DND-41 (cell line): ENCODE measurements around the gene IRX1.

Experiments used
- ATAC-seq: fragments of 200-7000 bp; cut with Tn5 transposase; 3 replicates; pipeline ENCODE4 v1.9.1; 2021; ENCODE audit warnings: low read depth; ENCODE audit not compliant: insufficient read depth
- DNase-seq: peaks from one replicate; pipeline ENCODE4 v3.0.0-alpha.2; 2020
- H2AFZ ChIP-seq: 2 replicates; pipeline ENCODE4 v1.6.0; 2012; ENCODE audit warnings: low read depth, low read length
- H3K27ac ChIP-seq: 2 replicates; pipeline ENCODE4 v1.5.1; 2012; ENCODE audit warnings: low read length, inconsistent platforms
- H3K27me3 ChIP-seq: fragments of 200-600 bp; sonication (generic); 2 replicates; pipeline ENCODE4 v1.6.0; 2012; ENCODE audit warnings: low read length, mild to moderate bottlenecking, inconsistent platforms; ENCODE audit not compliant: insufficient read depth, poor library complexity
- H3K36me3 ChIP-seq: 2 replicates; pipeline ENCODE4 v1.5.1; 2012; ENCODE audit warnings: low read length, inconsistent platforms; ENCODE audit not compliant: insufficient read depth
- H3K4me1 ChIP-seq: 2 replicates; pipeline ENCODE4 v1.5.1; 2012; ENCODE audit warnings: mild to moderate bottlenecking, low read length; ENCODE audit not compliant: insufficient read depth
- H3K4me2 ChIP-seq: 2 replicates; pipeline ENCODE4 v1.6.0; 2012; ENCODE audit warnings: mild to moderate bottlenecking, moderate library complexity, low read length, inconsistent platforms; ENCODE audit not compliant: insufficient read depth
- H3K4me3 ChIP-seq, 2 experiments: fragments of 200-600 bp in 1 of 2; shearing (Covaris generic) in 1 of 2; 2 replicates each; pipeline ENCODE4 v1.5.1; 2012 to 2016; ENCODE audit warnings: inconsistent platforms in 2 of 2, low read length in 2 of 2, mild to moderate bottlenecking in 2 of 2, low read depth in 1 of 2, moderate library complexity in 1 of 2
- H3K79me2 ChIP-seq: 2 replicates; pipeline ENCODE4 v1.6.0; 2012; ENCODE audit warnings: low read length, inconsistent platforms; ENCODE audit not compliant: insufficient read depth
- H3K9ac ChIP-seq: 2 replicates; pipeline ENCODE4 v1.6.0; 2012; ENCODE audit warnings: low read depth, mild to moderate bottlenecking, inconsistent platforms, low read length, moderate library complexity
- H3K9me3 ChIP-seq: 2 replicates; pipeline ENCODE4 v1.5.1; 2012; ENCODE audit warnings: low read length, moderate library complexity, mild to moderate bottlenecking, inconsistent platforms; ENCODE audit not compliant: insufficient read depth, severe bottlenecking
- H4K20me1 ChIP-seq: 2 replicates; pipeline ENCODE4 v1.6.0; 2012; ENCODE audit warnings: low read length; ENCODE audit not compliant: insufficient read depth
- EZH2 ChIP-seq: IDR thresholded peaks from 3 replicates; pipeline ENCODE4 v1.6.1; 2012; ENCODE audit warnings: borderline replicate concordance, low read depth, mild to moderate bottlenecking, moderate library complexity, low read length, inconsistent platforms; ENCODE audit not compliant: severe bottlenecking
- TF ChIP-seq, protein P1 (sequence below): IDR thresholded peaks from 2 replicates; pipeline ENCODE4 v1.5.1; 2012; ENCODE audit warnings: borderline replicate concordance, low read length, moderate library complexity, mild to moderate bottlenecking; ENCODE audit not compliant: poor library complexity, severe bottlenecking; ENCODE audit errors: extremely low read depth

The IRX1 gene

DNA sequence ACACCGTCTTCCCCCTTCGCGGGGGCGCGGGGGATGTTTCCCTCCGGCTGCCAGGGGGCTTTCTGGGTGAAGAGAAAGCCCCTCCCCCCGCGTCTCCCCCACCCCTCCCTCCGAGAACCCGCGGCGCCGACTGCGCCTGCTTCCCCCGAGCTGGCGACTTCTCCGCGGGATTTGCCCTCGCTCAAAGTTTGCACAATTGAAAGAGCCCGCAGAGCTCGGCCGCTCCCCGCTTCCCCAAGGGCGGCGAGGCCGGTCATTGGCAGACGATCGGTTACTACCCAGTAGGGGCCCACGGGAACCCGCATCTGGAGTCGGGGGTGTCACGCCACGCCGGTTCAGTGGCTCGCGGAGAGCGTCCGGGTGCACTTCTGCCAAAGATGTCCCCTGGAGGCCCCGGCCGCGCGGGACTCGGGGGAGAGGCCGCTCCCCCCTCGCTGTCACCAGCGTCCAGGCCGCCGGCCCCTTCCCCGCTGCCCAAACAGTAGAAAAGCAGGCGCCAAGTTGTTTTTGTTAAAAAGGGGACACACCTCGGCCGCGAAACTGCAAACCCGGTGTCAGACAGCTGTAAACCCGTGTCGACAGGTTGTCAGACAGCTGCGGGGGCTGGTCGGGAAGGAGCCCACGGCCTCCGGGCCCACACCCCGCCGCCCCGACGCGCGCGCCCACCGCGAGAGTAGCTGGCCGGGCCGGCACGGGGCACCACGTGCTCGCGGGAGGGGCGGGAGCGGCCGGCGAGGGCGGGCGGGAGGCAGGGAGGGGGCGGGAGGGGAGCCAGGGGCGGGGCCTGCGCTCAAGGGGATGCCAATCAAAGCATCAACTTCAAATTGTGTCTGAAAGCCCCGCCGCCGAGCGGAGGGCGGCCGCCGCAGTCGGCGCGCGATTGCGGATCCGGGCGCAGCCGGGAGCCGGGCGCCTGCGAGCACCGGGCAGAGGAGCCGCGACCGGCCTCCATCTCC is at the start of gene IRX1:
TSS of gene IRX1 (plus strand) at position 827 of the 956 bp plus-strand sequence. CDS start 274 bp downstream, outside the sequence.
- no peaks in the 10 kb centered on the region for H3K27me3 ChIP-seq
- H3K9ac ChIP-seq = no peak within 1 kb of the TSS
- DNase-seq = no peak
- H3K36me3 ChIP-seq = no peaks in the 10 kb centered on the region
- H3K9me3 ChIP-seq = peaks cover under 1% of the 10 kb centered on the region
- ATAC-seq = no peak
- TF ChIP-seq EZH2 = no peak
- TF ChIP-seq, protein P1, sequence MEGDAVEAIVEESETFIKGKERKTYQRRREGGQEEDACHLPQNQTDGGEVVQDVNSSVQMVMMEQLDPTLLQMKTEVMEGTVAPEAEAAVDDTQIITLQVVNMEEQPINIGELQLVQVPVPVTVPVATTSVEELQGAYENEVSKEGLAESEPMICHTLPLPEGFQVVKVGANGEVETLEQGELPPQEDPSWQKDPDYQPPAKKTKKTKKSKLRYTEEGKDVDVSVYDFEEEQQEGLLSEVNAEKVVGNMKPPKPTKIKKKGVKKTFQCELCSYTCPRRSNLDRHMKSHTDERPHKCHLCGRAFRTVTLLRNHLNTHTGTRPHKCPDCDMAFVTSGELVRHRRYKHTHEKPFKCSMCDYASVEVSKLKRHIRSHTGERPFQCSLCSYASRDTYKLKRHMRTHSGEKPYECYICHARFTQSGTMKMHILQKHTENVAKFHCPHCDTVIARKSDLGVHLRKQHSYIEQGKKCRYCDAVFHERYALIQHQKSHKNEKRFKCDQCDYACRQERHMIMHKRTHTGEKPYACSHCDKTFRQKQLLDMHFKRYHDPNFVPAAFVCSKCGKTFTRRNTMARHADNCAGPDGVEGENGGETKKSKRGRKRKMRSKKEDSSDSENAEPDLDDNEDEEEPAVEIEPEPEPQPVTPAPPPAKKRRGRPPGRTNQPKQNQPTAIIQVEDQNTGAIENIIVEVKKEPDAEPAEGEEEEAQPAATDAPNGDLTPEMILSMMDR = no peak
- H3K27ac ChIP-seq = no peak within 1 kb of the TSS
- H2AFZ ChIP-seq = no peak within 1 kb of the TSS
- H3K4me1 ChIP-seq = no peaks in the 10 kb centered on the region
- H3K4me3 ChIP-seq = no peak within 1 kb of the TSS
- no peak within 1 kb of the TSS for H3K4me2 ChIP-seq
- H4K20me1 ChIP-seq = no peaks in the 10 kb centered on the region
- H3K79me2 ChIP-seq = no peaks in the 10 kb centered on the region

DNA sequence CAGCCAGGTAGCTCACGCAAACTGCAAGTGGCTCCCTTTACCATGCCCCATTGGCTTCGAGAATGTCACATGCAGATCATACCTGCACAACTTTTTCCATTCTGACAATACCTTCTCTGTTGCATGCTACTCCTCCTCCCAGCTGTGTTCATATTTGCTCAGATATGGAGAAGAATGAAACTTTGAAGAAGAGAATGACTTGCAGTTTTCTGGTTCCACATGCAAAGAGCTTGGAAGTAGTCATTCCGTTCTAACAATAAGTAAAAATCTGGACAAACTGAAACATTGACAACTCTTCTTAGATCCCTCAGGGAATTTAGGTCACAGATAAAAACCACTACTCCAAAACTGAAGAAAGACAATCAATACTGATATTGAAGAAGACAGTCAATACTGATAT is 49.6 kb upstream of the IRX1 start:
- H3K4me2 ChIP-seq = no peak overlapping the region
- DNase-seq (no peak), ATAC-seq (no peak)
- H3K9ac ChIP-seq = no peak overlapping the region
- H2AFZ ChIP-seq = 0 out of 2 replicates have a peak overlapping the region, but pooled peaks have one; percentile 4
- no peaks in the 10 kb centered on the region for H3K9me3 ChIP-seq
- H3K4me3 ChIP-seq = no peak overlapping the region
- no peaks in the 10 kb centered on the region for H3K4me1 ChIP-seq
- H4K20me1 ChIP-seq = no peaks in the 10 kb centered on the region
- no peaks in the 10 kb centered on the region for H3K36me3 ChIP-seq
- H3K27ac ChIP-seq = no peak overlapping the region
- H3K27me3 ChIP-seq = no peaks in the 10 kb centered on the region
- TF ChIP-seq, protein P1 = no peak
- TF ChIP-seq EZH2 = no peak
- no peaks in the 10 kb centered on the region for H3K79me2 ChIP-seq

DNA sequence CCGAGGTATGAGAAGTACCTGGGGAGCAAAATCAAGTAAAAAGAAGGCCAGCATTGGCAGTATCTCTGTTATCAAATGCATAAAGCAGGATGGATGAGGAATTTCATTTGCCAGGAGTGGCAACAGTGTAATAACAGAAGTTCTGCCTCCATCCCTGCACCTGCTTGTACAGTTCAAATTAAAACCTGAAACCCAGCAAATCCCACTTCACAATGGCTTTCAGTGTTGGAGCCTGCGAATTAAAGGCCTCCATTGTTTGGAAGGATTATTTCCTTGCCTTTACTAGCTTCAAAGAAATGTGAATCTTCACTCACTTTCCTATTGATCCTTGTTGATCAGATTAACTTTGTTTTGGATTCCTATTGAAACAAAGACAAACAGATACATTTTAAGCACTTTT is 31.5 kb upstream of the IRX1 start:
- Histone ChIP-seq H3K4me3 (no peak overlapping the region), H3K4me1 (no peaks in the 10 kb centered on the region), H2AFZ (no peak overlapping the region), H3K9me3 (peaks cover 10% of the 10 kb centered on the region), H3K4me2 (no peak overlapping the region), H4K20me1 (no peaks in the 10 kb centered on the region), H3K79me2 (no peaks in the 10 kb centered on the region), H3K9ac (no peak overlapping the region), H3K27me3 (no peaks in the 10 kb centered on the region), H3K36me3 (no peaks in the 10 kb centered on the region), H3K27ac (no peak overlapping the region)
- no peak for DNase-seq
- no peak for TF ChIP-seq EZH2
- TF ChIP-seq, protein P1 = no peak
- ATAC-seq = no peak
